ENCODE data around the gene NUCKS1. TPM values are rescaled to one million over a fixed set of nuclear protein-coding genes. Genes with fewer than 3 reads are reported as not detected.

Gene NUCKS1
- total RNA-seq, 1 experiment from 2014 or later, result 427 TPM

GRCh38 chr1:205667909-205668643 lies 81.9 kb downstream of the NUCKS1 start:
- Histone ChIP-seq H3T11ph (ENCODE audit: low read length) (no peak overlapping the region), H4K91ac (ENCODE audit: insufficient read length, low read depth, low read length) (no peak overlapping the region), H2AK5ac (ENCODE audit: insufficient read length, low read length) (no peak overlapping the region), H2AFZ (ENCODE audit: low read length) (no peak overlapping the region), H4K20me1 (ENCODE audit: control insufficient read depth, insufficient read depth, insufficient read length) (no peaks in the 10 kb centered on the region), H3K27me3 (ENCODE audit: insufficient read depth, low read length) (no peaks in the 10 kb centered on the region), H3K27ac (ENCODE audit: insufficient read length, low read depth, low read length) (no peak overlapping the region), H2BK15ac (ENCODE audit: low read depth, low read length) (no peak overlapping the region), H2BK12ac (ENCODE audit: insufficient read length, low read depth, low read length) (no peak overlapping the region), H4K5ac (ENCODE audit: insufficient read length, low read depth, low read length) (no peak overlapping the region), H3K14ac (ENCODE audit: insufficient read depth, low read length) (no peak overlapping the region; the same call in 1 of the 2 replicates), H2BK20ac (ENCODE audit: low read depth, low read length, poor library complexity, severe bottlenecking) (no peak overlapping the region), H2BK5ac (ENCODE audit: insufficient read length, low read length) (no peak overlapping the region), H3K4ac (ENCODE audit: low read depth, low read length) (no peak overlapping the region), H3K9ac (ENCODE audit: extremely low read depth, insufficient read length, low read length) (no peak overlapping the region), H3K4me2 (ENCODE audit: insufficient read depth, insufficient read length, low read length) (no peak overlapping the region), H3K18ac (ENCODE audit: insufficient read length, low read depth, low read length) (no peak overlapping the region), H4K8ac (replicated peaks; ENCODE audit: insufficient read length, low read depth, low read length) (no peak overlapping the region), H3K56ac (ENCODE audit: insufficient read length, low read depth, low read length) (no peak overlapping the region), H3K9me3 (ENCODE audit: control insufficient read depth, low read depth, low read length) (no peaks in the 10 kb centered on the region), H3K23me2 (ENCODE audit: insufficient read length, low read depth, low read length, poor library complexity, severe bottlenecking) (no peaks in the 10 kb centered on the region), H3K79me2 (ENCODE audit: insufficient read depth, low read length) (peaks cover 2% of the 10 kb centered on the region; the same call in 1 of the 2 replicates), H3K23ac (ENCODE audit: insufficient read length, low read depth, low read length) (no peak overlapping the region), H3K79me1 (ENCODE audit: insufficient read depth, low read depth, low read length, poor library complexity, severe bottlenecking) (no peaks in the 10 kb centered on the region), H2BK120ac (ENCODE audit: low read depth, low read length, poor library complexity, severe bottlenecking) (no peak overlapping the region), H3K4me1 (ENCODE audit: insufficient read depth, low read length) (peaks cover 19% of the 10 kb centered on the region; the same call in 1 of the 2 replicates)
- DNase-seq, result no peak
- no peak for TF ChIP-seq CTCF (conservative IDR thresholded peaks at IDR 0.05)
- Mint-ChIP-seq H3K9me3 (no peaks in the 10 kb centered on the region), H3K4me3 (peak overlapping the region in 1 of 2 experiments; percentile 40; a peak in 2 of 5 replicates), H3K27me3 (ENCODE audit: low read depth) (no peaks in the 10 kb centered on the region), H3K36me3 (ENCODE audit: insufficient read depth in 1 of 3, low read depth in 3 of 3) (peaks cover 0 to 10% (median 8%) of the 10 kb centered on the region in 3 experiments; a peak in 4 of 7 replicates), H3K4me1 (peaks cover 67 to 76% of the 10 kb centered on the region in 2 experiments), H3K27ac (peak overlapping the region; percentile 9 to 87 (median 77); a peak in 5 of 7 replicates)
- WGBS (ENCODE audit: extremely low coverage, insufficient read length, low lambda C conversion rate), result no CpG with 5 or more reads among the region's 11 CpGs

Measured in H9 (cell line).